Stomach (tissue), 9 donors: Measurements from ENCODE around the gene MSI2. TPM values are rescaled to one million over a fixed set of nuclear protein-coding genes. Genes with fewer than 3 reads are reported as not detected.

Experiments used
- DNase-seq, 2 donors: peaks; one replicate each; pipeline versions ENCODE4 v3.0.0 to v3.0.0-alpha.2; 2013 to 2019
- H3K27ac ChIP-seq, 5 donors: fragments of 200-600 bp in 4 of 5; sonication (generic) in 4 of 5; one replicate each; pipeline ENCODE4 v1.5.1; 2013 to 2019; ENCODE audit warnings: mild to moderate bottlenecking in 1 of 5, moderate library complexity in 1 of 5
- H3K27me3 ChIP-seq, 3 donors: fragments of 200-600 bp; sonication (generic); one replicate each; pipeline ENCODE4 v1.5.1; 2017 to 2019; ENCODE audit warnings: mixed run types in 1 of 3
- H3K36me3 ChIP-seq, 4 donors: fragments of 200-600 bp; sonication (generic); 1 replicate in 3 of 4; 2 replicates in 1 of 4; pipeline ENCODE4 v1.5.1; 2016 to 2019
- H3K4me1 ChIP-seq, 4 donors: fragments of 200-600 bp; sonication (generic); one replicate each; pipeline ENCODE4 v1.5.1; 2016 to 2019
- H3K4me3 ChIP-seq, 4 donors: fragments of 200-600 bp; sonication (generic) in 3 of 4; one replicate each; pipeline ENCODE4 v1.5.1; 2016 to 2019; ENCODE audit warnings: mild to moderate bottlenecking in 1 of 4
- H3K9me3 ChIP-seq, 4 donors: fragments of 200-600 bp; sonication (generic); one replicate each; pipeline ENCODE4 v1.5.1; 2016 to 2019
- CTCF ChIP-seq, 7 experiments: fragments of 450-650 bp in 4 of 7; fragments of 200-600 bp in 3 of 7; sonication (generic) in 3 of 7; IDR thresholded peaks; one replicate each; pipeline ENCODE4 v1.5.1; 2016 to 2019; ENCODE audit warnings: antibody characterized with exemption in 7 of 7, control low read depth in 2 of 7, mild to moderate bottlenecking in 1 of 7
- EP300 ChIP-seq: sonication (generic); formaldehyde crosslinking; IDR thresholded peaks from one replicate; pipeline ENCODE4 v1.6.1; 2017; ENCODE audit warnings: antibody characterized with exemption
- POLR2A ChIP-seq, 4 donors: fragments of 450-650 bp; IDR thresholded peaks; one replicate each; pipeline ENCODE4 v1.6.1; 2016; ENCODE audit warnings: antibody characterized with exemption in 4 of 4, control low read depth in 2 of 4, mild to moderate bottlenecking in 1 of 4, moderate library complexity in 1 of 4
- POLR2AphosphoS5 ChIP-seq, 3 donors: sonication (generic); formaldehyde crosslinking; IDR thresholded peaks; one replicate each; pipeline ENCODE4 v1.6.1; 2016; ENCODE audit warnings: antibody characterized with exemption in 3 of 3
- WGBS, 5 donors: extraction: QIAGEN DNeasy Blood & Tissue Kit in 3 of 5; methylation state at CpG; one replicate each; pipeline versions ENCODE4 v1.1.5 to v1.1.7; 2013 to 2018; 5-methylcytosine and 5-hydroxymethylcytosine counted together
- intact Hi-C: fragments of 100-400 bp; cut with DNase I; formaldehyde crosslinking; loops from one replicate; pipeline ENCODE4 v1.15.1; 2023; ENCODE audit warnings: low total_unique reads
- polyA plus RNA-seq, 3 donors: library from polyadenylated mRNA; stranded (reverse); fragments of 200-250 nt; gene quantifications; one replicate each; pipeline ENCODE4 v1.2.3, GENCODE V29; 2013
- total RNA-seq, 5 donors: library from RNA; depleted of rRNA; stranded (reverse); fragments of >200 nt; gene quantifications; one replicate each; pipeline versions ENCODE4 v1.1.0 to v1.2.3, GENCODE V29; 2014 to 2016
- donor health status: healthy with polysubstance abuse.
- donor health status: Bipolar disorder and iron deficiency.
- donor health status: healthy.

MSI2 gene
- total and polyA plus RNA-seq, 8 donors: 8.3 to 72.4 (median 22.9) TPM

GRCh38 chr17:57260325-57261083, 4.2 kb downstream of the MSI2 start:
- Histone ChIP-seq H3K4me1 (peaks cover 10 to 35% (median 23%) of the 10 kb centered on the region in 4 donors), H3K9me3 (no peaks in the 10 kb centered on the region), H3K27ac (no peak overlapping the region), H3K4me3 (no peak overlapping the region), H3K36me3 (peaks cover 18 to 40% (median 36%) of the 10 kb centered on the region in 4 donors), H3K27me3 (no peaks in the 10 kb centered on the region)
- 86 to 89% (median 87%) methylated on average over 7 of the region's 7 CpGs for WGBS, 5 donors
- intact Hi-C loops: no loop called here
- TF ChIP-seq CTCF (IDR thresholded peaks at IDR 0.05) (no peak), EP300 (no peak), POLR2A (IDR thresholded peaks at IDR 0.05) (no peak), POLR2AphosphoS5 (IDR thresholded peaks at IDR 0.05) (no peak)
- no peak for DNase-seq

- no peak for DNase-seq
- Histone ChIP-seq H3K27me3 (no peaks in the 10 kb centered on the region), H3K4me1 (peaks cover 10 to 33% (median 23%) of the 10 kb centered on the region in 4 donors), H3K36me3 (peaks cover 20 to 46% (median 41%) of the 10 kb centered on the region in 4 donors), H3K9me3 (no peaks in the 10 kb centered on the region), H3K4me3 (no peak overlapping the region), H3K27ac (no peak overlapping the region)
- TF ChIP-seq CTCF (IDR thresholded peaks at IDR 0.05) (no peak), POLR2AphosphoS5 (IDR thresholded peaks at IDR 0.05) (no peak), EP300 (no peak), POLR2A (IDR thresholded peaks at IDR 0.05) (no peak)
- WGBS, 5 donors: 65 to 76% (median 68%) methylated on average over 4 of the region's 4 CpGs
- intact Hi-C loops: no loop called here
Measured at GRCh38 chr17:57261084-57261461, 4.8 kb downstream of the MSI2 start.

- no peak overlapping the region for H3K27ac ChIP-seq
- no peak for TF ChIP-seq POLR2AphosphoS5 (IDR thresholded peaks at IDR 0.05)
- no peak for TF ChIP-seq CTCF (IDR thresholded peaks at IDR 0.05)
- no peak for TF ChIP-seq POLR2A (IDR thresholded peaks at IDR 0.05)
- no peak for TF ChIP-seq EP300
- no peaks in the 10 kb centered on the region for H3K9me3 ChIP-seq
- peaks cover 10 to 29% (median 23%) of the 10 kb centered on the region in 4 donors for H3K4me1 ChIP-seq
- H3K4me3 ChIP-seq: no peak overlapping the region
- H3K36me3 ChIP-seq: peaks cover 27 to 58% (median 55%) of the 10 kb centered on the region in 4 donors
- no peak for DNase-seq
- intact Hi-C loops: no loop called here
- WGBS, 5 donors: 79 to 96% (median 85%) methylated on average over 1 of the region's 1 CpG
- H3K27me3 ChIP-seq: no peaks in the 10 kb centered on the region
Measured at GRCh38 chr17:57262557-57262956, 6.2 kb downstream of the MSI2 start.

- H3K27ac ChIP-seq: no peak overlapping the region
- no peaks in the 10 kb centered on the region for H3K9me3 ChIP-seq
- peaks cover 0 to 20% (median 8%) of the 10 kb centered on the region in 4 donors for H3K4me1 ChIP-seq
- no peak for TF ChIP-seq POLR2AphosphoS5 (IDR thresholded peaks at IDR 0.05)
- DNase-seq: no peak
- H3K36me3 ChIP-seq: peaks cover 27 to 73% (median 68%) of the 10 kb centered on the region in 4 donors
- no peaks in the 10 kb centered on the region for H3K27me3 ChIP-seq
- intact Hi-C loops: no loop called here
- no peak overlapping the region for H3K4me3 ChIP-seq
- 96 to 98% (median 97%) methylated on average over 5 of the region's 5 CpGs for WGBS, 5 donors
Measured at GRCh38 chr17:57264250-57264649, 7.9 kb downstream of the MSI2 start.

GRCh38 chr17:57264776-57265175, 8.5 kb downstream of the MSI2 start:
- TF ChIP-seq CTCF (IDR thresholded peaks at IDR 0.05) (no peak), POLR2A (IDR thresholded peaks at IDR 0.05) (no peak), POLR2AphosphoS5 (IDR thresholded peaks at IDR 0.05) (no peak), EP300 (no peak)
- Histone ChIP-seq H3K4me3 (no peak overlapping the region), H3K27me3 (no peaks in the 10 kb centered on the region), H3K9me3 (no peaks in the 10 kb centered on the region), H3K36me3 (peaks cover 27 to 78% (median 74%) of the 10 kb centered on the region in 4 donors), H3K4me1 (peaks cover 0 to 16% (median 4%) of the 10 kb centered on the region in 4 donors), H3K27ac (no peak overlapping the region)
- no peak for DNase-seq
- 87 to 99% (median 92%) methylated on average over 7 of the region's 7 CpGs for WGBS, 5 donors
- intact Hi-C loops: no loop called here
